K562 (cell line): ENCODE results near the gene RHOC. TPM values are rescaled to one million over a fixed set of nuclear protein-coding genes. Genes with fewer than 3 reads are reported as not detected.

Experiments used
- ARID2 ChIP-seq: fragments of 450-650 bp; IDR thresholded peaks from 2 replicates; pipeline ENCODE4 v1.6.1; 2017; ENCODE audit warnings: antibody characterized with exemption, mild to moderate bottlenecking
- BRD4 ChIP-seq: fragments of 200-600 bp; sonication (generic); IDR thresholded peaks from 2 replicates; pipeline ENCODE4 v1.6.1; 2017; ENCODE audit warnings: inconsistent platforms
- CBFA2T2 ChIP-seq: fragments of 450-650 bp; conservative IDR thresholded peaks from 2 replicates; pipeline ENCODE4 v1.6.1; 2017; ENCODE audit warnings: mild to moderate bottlenecking
- CREM ChIP-seq: IDR thresholded peaks from 2 replicates; pipeline ENCODE4 v1.6.1; 2014; ENCODE audit warnings: antibody characterized with exemption, low read depth
- E2F3 ChIP-seq: fragments of 250-450 bp; sonication (Bioruptor Pico); IDR thresholded peaks from 2 replicates; pipeline ENCODE4 v1.4.0; 2020; ENCODE audit warnings: mild to moderate bottlenecking
- ETV1 ChIP-seq: fragments of 450-650 bp; conservative IDR thresholded peaks from 2 replicates; pipeline ENCODE4 v1.6.1; 2016; ENCODE audit warnings: missing genetic modification characterization, control low read depth, low read depth, missing compliant biosample characterization
- FOXP4 ChIP-seq: sonication (generic); formaldehyde crosslinking; IDR thresholded peaks from 2 replicates; pipeline ENCODE4 v1.8.0; 2022; ENCODE audit warnings: mild to moderate bottlenecking, missing genetic modification reagents, borderline replicate concordance
- GABPB2 ChIP-seq: fragments of 250-450 bp; sonication (Bioruptor Pico); conservative IDR thresholded peaks from 2 replicates; pipeline ENCODE4 v1.5.1; 2021; ENCODE audit warnings: mild to moderate bottlenecking
- HIVEP1 ChIP-seq: fragments of 250-450 bp; sonication (Bioruptor Pico); IDR thresholded peaks from 2 replicates; pipeline ENCODE4 v1.4.0; 2020; ENCODE audit warnings: mild to moderate bottlenecking
- HNRNPL ChIP-seq: fragments of 200-400 bp; formaldehyde crosslinking; IDR thresholded peaks from 2 replicates; pipeline ENCODE4 v1.6.1; 2017; ENCODE audit warnings: low read depth, mild to moderate bottlenecking, low read length
- HNRNPUL1 ChIP-seq: fragments of 200-400 bp; formaldehyde crosslinking; IDR thresholded peaks from 2 replicates; pipeline ENCODE4 v1.6.1; 2017; ENCODE audit warnings: low read length
- KLF16 ChIP-seq: IDR thresholded peaks from 2 replicates; pipeline ENCODE4 v1.6.1; 2016; ENCODE audit warnings: antibody characterized with exemption
- KLF6 ChIP-seq: fragments of 250-450 bp; sonication (Bioruptor Pico); IDR thresholded peaks from 2 replicates; pipeline ENCODE4 v1.4.0; 2020; ENCODE audit warnings: mild to moderate bottlenecking, moderate library complexity, borderline replicate concordance
- L3MBTL2 ChIP-seq: fragments of 450-650 bp; IDR thresholded peaks from 2 replicates; pipeline ENCODE4 v1.6.1; 2016; ENCODE audit warnings: mild to moderate bottlenecking, moderate library complexity
- MEF2A ChIP-seq: IDR thresholded peaks from 2 replicates; pipeline ENCODE4 v1.6.1; 2011; ENCODE audit warnings: low read depth, mild to moderate bottlenecking, low read length, moderate library complexity; ENCODE audit not compliant: control insufficient read depth
- MXI1 ChIP-seq: IDR thresholded peaks from 2 replicates; pipeline ENCODE4 v1.6.1; 2011; ENCODE audit warnings: low read depth, mild to moderate bottlenecking, improper control_type of control experiment, low read length
- PHF8 ChIP-seq: fragments of 200-600 bp; sonication (generic); IDR thresholded peaks from 2 replicates; pipeline ENCODE4 v1.6.1; 2012; ENCODE audit warnings: mixed run types, mild to moderate bottlenecking, inconsistent platforms, low read length, moderate library complexity, borderline replicate concordance
- POLR3A ChIP-seq: IDR thresholded peaks from 2 replicates; pipeline ENCODE4 v1.6.1; 2011; ENCODE audit warnings: borderline replicate concordance, mild to moderate bottlenecking, moderate library complexity; ENCODE audit not compliant: insufficient read length, insufficient read depth; ENCODE audit errors: extremely low read depth
- RBM25 ChIP-seq: fragments of 200-400 bp; formaldehyde crosslinking; IDR thresholded peaks from 2 replicates; pipeline ENCODE4 v1.6.1; 2018; ENCODE audit warnings: low read length, low read depth, moderate library complexity; ENCODE audit not compliant: severe bottlenecking
- SAP30 ChIP-seq: fragments of 200-600 bp; sonication (generic); IDR thresholded peaks from 2 replicates; pipeline ENCODE4 v1.6.1; 2012; ENCODE audit warnings: borderline replicate concordance, low read depth, mild to moderate bottlenecking, moderate library complexity, low read length, control low read depth, inconsistent platforms; ENCODE audit not compliant: insufficient read depth, poor library complexity, severe bottlenecking
- TAF1 ChIP-seq: IDR thresholded peaks from 2 replicates; pipeline ENCODE4 v1.6.1; 2011; ENCODE audit warnings: mild to moderate bottlenecking, low read length, moderate library complexity; ENCODE audit not compliant: insufficient read depth, control insufficient read depth, severe bottlenecking; ENCODE audit errors: extremely low read depth
- ZBTB7A ChIP-seq: IDR thresholded peaks from 2 replicates; pipeline ENCODE4 v1.6.1; 2011; ENCODE audit warnings: low read depth, mild to moderate bottlenecking, low read length, moderate library complexity, borderline replicate concordance; ENCODE audit not compliant: control insufficient read depth
- ZNF143 ChIP-seq: sonication (generic); formaldehyde crosslinking; IDR thresholded peaks from 2 replicates; pipeline ENCODE4 v1.9.0; 2022; ENCODE audit warnings: mild to moderate bottlenecking, missing genetic modification reagents
- ZNF232 ChIP-seq: sonication (generic); formaldehyde crosslinking; IDR thresholded peaks from 2 replicates; pipeline ENCODE4 v1.8.0; 2022; ENCODE audit warnings: mild to moderate bottlenecking, missing genetic modification reagents
- ZNF507 ChIP-seq: conservative IDR thresholded peaks from 2 replicates; pipeline ENCODE4 v1.6.1; 2017; ENCODE audit warnings: missing genetic modification characterization, missing compliant biosample characterization
- polyA plus RNA-seq, 8 experiments: library from polyadenylated mRNA; depleted of rRNA in 4 of 8; stranded (reverse) in 5 of 8; unstranded in 3 of 8; fragments of >200 nt; fragmentation: Nextera tagmentation in 2 of 8; fragmentation: Illumina TruSeq in 1 of 8; extraction: Ambion mirVana in 2 of 8; extraction: Trizol in 1 of 8; gene quantifications; 2 replicates each; pipeline versions ENCODE4 v1.2.1 to v1.2.3, GENCODE V29; 2011 to 2014; ENCODE audit warnings: inconsistent platforms in 1 of 8, missing spikeins in 1 of 8
- total RNA-seq, 7 experiments: library from RNA; depleted of rRNA in 6 of 7; stranded (reverse); fragments of >200 nt in 6 of 7; fragmentation: Illumina TruSeq in 2 of 7; extraction: Trizol in 2 of 7; gene quantifications; 2 replicates each; pipeline versions ENCODE4 v1.2.1 to v1.2.3, GENCODE V29; 2011 to 2021; ENCODE audit warnings: low replicate concordance in 1 of 7
- TF ChIP-seq, protein P1 (sequence below): fragments of 450-650 bp; formaldehyde crosslinking; conservative IDR thresholded peaks from 2 replicates; pipeline ENCODE4 v1.4.0; 2022; ENCODE audit warnings: mild to moderate bottlenecking, missing genetic modification characterization

Gene RHOC
- total and polyA plus RNA-seq, 9 of the 15 experiments (the other 6 are each of a cell fraction or from before 2014, with no cell fraction given): 35.2 to 364 (median 204) TPM

DNA sequence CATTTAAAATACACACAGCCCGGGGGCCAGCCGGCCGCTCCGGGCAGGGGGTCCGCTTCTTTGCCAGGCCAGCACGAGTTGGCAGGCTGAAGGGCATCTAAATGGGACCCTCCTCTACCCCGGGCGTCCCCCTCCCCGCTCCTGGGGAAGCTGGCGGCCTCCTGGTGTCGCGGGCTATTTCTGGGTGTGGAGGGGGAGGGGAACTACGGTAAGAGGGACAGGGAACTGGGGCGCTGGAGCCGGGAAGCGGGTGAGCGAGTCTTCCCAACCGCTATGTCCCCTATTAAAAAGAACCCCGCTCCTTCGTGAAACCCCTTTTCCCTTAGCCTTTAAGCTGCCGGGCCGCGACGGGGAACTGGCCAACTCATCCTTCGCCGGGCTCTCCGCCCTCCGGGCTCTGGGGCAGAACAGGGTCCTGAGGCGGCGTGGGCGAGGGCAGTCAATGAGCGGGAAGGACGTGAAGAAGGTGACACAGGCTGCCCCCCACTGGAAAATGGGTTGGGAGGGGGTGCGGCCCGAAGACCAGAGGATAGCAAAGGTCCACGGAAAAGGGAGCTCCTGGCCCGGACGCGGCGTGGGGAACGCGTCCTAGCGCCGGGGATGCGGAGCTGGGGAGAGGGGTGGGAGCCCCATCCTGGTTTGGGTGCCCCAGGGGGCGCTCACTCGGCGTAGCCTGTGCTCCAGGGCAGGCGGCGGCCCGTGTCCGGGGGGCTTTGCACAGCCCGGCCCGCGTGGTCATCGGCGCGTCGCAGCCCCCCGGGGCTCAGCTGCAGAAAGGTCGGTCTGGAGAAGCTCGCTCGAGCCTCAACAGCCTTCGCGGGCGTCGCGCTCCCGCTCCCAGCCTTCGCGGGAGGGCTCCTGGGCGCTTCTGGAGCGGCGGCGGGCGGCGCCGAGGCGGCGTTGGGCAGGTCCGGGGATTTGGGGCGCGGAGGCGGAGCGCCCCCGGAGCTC lies 7.7 kb upstream of the RHOC start (continued):
- TF ChIP-seq ZNF507: no peak
- TF ChIP-seq ZNF143 (CRISPR knock-in tag): no peak; the same call in 1 of the 2 replicates
- TF ChIP-seq BRD4: no peak
- TF ChIP-seq ETV1: no peak
- no peak for TF ChIP-seq GABPB2 (CRISPR knock-in tag)
- TF ChIP-seq HIVEP1 (CRISPR knock-in tag): no peak
- no peak for TF ChIP-seq E2F3 (CRISPR knock-in tag)
- TF ChIP-seq PHF8: peak; percentile 49; the same call in 1 of the 2 replicates
- peak; percentile 75 for TF ChIP-seq L3MBTL2
- no peak for TF ChIP-seq RBM25
- TF ChIP-seq SAP30: peak; percentile 36
- TF ChIP-seq, protein P1, sequence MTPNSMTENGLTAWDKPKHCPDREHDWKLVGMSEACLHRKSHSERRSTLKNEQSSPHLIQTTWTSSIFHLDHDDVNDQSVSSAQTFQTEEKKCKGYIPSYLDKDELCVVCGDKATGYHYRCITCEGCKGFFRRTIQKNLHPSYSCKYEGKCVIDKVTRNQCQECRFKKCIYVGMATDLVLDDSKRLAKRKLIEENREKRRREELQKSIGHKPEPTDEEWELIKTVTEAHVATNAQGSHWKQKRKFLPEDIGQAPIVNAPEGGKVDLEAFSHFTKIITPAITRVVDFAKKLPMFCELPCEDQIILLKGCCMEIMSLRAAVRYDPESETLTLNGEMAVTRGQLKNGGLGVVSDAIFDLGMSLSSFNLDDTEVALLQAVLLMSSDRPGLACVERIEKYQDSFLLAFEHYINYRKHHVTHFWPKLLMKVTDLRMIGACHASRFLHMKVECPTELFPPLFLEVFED: no peak
- TF ChIP-seq KLF6 (CRISPR knock-in tag): no peak
- TF ChIP-seq CBFA2T2: no peak
- TF ChIP-seq CREM: no peak
- TF ChIP-seq KLF16: no peak
- TF ChIP-seq HNRNPUL1: no peak
- TF ChIP-seq FOXP4 (CRISPR knock-in tag): no peak
- peak; percentile 49 for TF ChIP-seq TAF1
- no peak for TF ChIP-seq ARID2
- no peak for TF ChIP-seq MEF2A
- TF ChIP-seq POLR3A: no peak
- no peak for TF ChIP-seq MXI1
- TF ChIP-seq ZNF232 (CRISPR knock-in tag): no peak
- no peak for TF ChIP-seq HNRNPL
- peak; percentile 63 for TF ChIP-seq ZBTB7A
